IPS-18a (cell line): ENCODE measurements around the gene NUDT16L1.
A peak's percentile ranks its signal among the peaks of the same experiment; 100 is the strongest.

ENCODE experiments used
- H3K27ac ChIP-seq: one replicate; pipeline ENCODE4 v1.5.1; 2013; ENCODE audit warnings: low read length
- H3K27me3 ChIP-seq: one replicate; pipeline ENCODE4 v1.6.1; 2013; ENCODE audit warnings: mild to moderate bottlenecking, low read length; ENCODE audit not compliant: control insufficient read depth, insufficient read depth
- H3K36me3 ChIP-seq: one replicate; pipeline ENCODE4 v1.6.1; 2013; ENCODE audit warnings: low read depth, low read length; ENCODE audit not compliant: control insufficient read depth
- H3K4me1 ChIP-seq: one replicate; pipeline ENCODE4 v1.6.1; 2013; ENCODE audit warnings: low read depth, low read length; ENCODE audit not compliant: control insufficient read depth
- H3K4me3 ChIP-seq: one replicate; pipeline ENCODE4 v1.5.1; 2013; ENCODE audit warnings: low read length
- H3K9ac ChIP-seq: one replicate; pipeline ENCODE4 v1.6.1; 2013; ENCODE audit warnings: mild to moderate bottlenecking, low read length, moderate library complexity
- H3K9me3 ChIP-seq: one replicate; pipeline ENCODE4 v1.6.1; 2013; ENCODE audit warnings: low read depth, low read length; ENCODE audit not compliant: control insufficient read depth

NUDT16L1 gene

GRCh38 chr16:4693956-4694641, 737 bp downstream of the NUDT16L1 start:
- Histone ChIP-seq H3K27me3 (no peaks in the 10 kb centered on the region), H3K36me3 (peaks cover 38% of the 10 kb centered on the region), H3K9me3 (no peaks in the 10 kb centered on the region), H3K4me3 (peak overlapping the region; percentile 78), H3K9ac (peak overlapping the region; percentile 74), H3K4me1 (no peaks in the 10 kb centered on the region), H3K27ac (no peak overlapping the region)

- H3K4me3 ChIP-seq, result peak overlapping the region; percentile 78
- H3K27ac ChIP-seq, result no peak overlapping the region
- no peaks in the 10 kb centered on the region for H3K27me3 ChIP-seq
- no peaks in the 10 kb centered on the region for H3K4me1 ChIP-seq
- peak overlapping the region; percentile 74 for H3K9ac ChIP-seq
- H3K9me3 ChIP-seq, result no peaks in the 10 kb centered on the region
- H3K36me3 ChIP-seq, result peaks cover 45% of the 10 kb centered on the region
Measured at GRCh38 chr16:4694642-4695451, 1.5 kb downstream of the NUDT16L1 start.

GRCh38 chr16:4695473-4696171, 2.3 kb downstream of the NUDT16L1 start:
- no peak overlapping the region for H3K9ac ChIP-seq
- H3K36me3 ChIP-seq, result peaks cover 51% of the 10 kb centered on the region
- no peaks in the 10 kb centered on the region for H3K9me3 ChIP-seq
- no peak overlapping the region for H3K4me3 ChIP-seq
- no peaks in the 10 kb centered on the region for H3K27me3 ChIP-seq
- H3K4me1 ChIP-seq, result no peaks in the 10 kb centered on the region
- no peak overlapping the region for H3K27ac ChIP-seq

- no peak overlapping the region for H3K9ac ChIP-seq
- peaks cover 56% of the 10 kb centered on the region for H3K36me3 ChIP-seq
- H3K27me3 ChIP-seq, result no peaks in the 10 kb centered on the region
Measured at GRCh38 chr16:4696172-4696904, 3.0 kb downstream of the NUDT16L1 start.

GRCh38 chr16:4696905-4697847, 3.8 kb downstream of the NUDT16L1 start:
- no peak overlapping the region for H3K9ac ChIP-seq
- peaks cover 56% of the 10 kb centered on the region for H3K36me3 ChIP-seq

More at GRCh38 chr16:4696172-4696904, 3.0 kb downstream of the NUDT16L1 start:
- Histone ChIP-seq H3K4me3 (no peak overlapping the region), H3K9me3 (no peaks in the 10 kb centered on the region), H3K4me1 (no peaks in the 10 kb centered on the region), H3K27ac (no peak overlapping the region)

GRCh38 chr16:4697848-4698291, 4.5 kb downstream of the NUDT16L1 start:
- H3K9me3 ChIP-seq, result no peaks in the 10 kb centered on the region
- H3K27ac ChIP-seq, result no peak overlapping the region
- peaks cover 56% of the 10 kb centered on the region for H3K36me3 ChIP-seq
- no peaks in the 10 kb centered on the region for H3K4me1 ChIP-seq
- no peak overlapping the region for H3K4me3 ChIP-seq
- H3K27me3 ChIP-seq, result no peaks in the 10 kb centered on the region
- H3K9ac ChIP-seq, result no peak overlapping the region

More at GRCh38 chr16:4696905-4697847, 3.8 kb downstream of the NUDT16L1 start:
- H3K27ac ChIP-seq, result no peak overlapping the region
- no peaks in the 10 kb centered on the region for H3K27me3 ChIP-seq
- no peaks in the 10 kb centered on the region for H3K9me3 ChIP-seq
- no peaks in the 10 kb centered on the region for H3K4me1 ChIP-seq
- H3K4me3 ChIP-seq, result no peak overlapping the region

- peaks cover 56% of the 10 kb centered on the region for H3K36me3 ChIP-seq
- no peaks in the 10 kb centered on the region for H3K27me3 ChIP-seq
- no peak overlapping the region for H3K9ac ChIP-seq
- no peak overlapping the region for H3K27ac ChIP-seq
- H3K4me1 ChIP-seq, result no peaks in the 10 kb centered on the region
- H3K9me3 ChIP-seq, result no peaks in the 10 kb centered on the region
- no peak overlapping the region for H3K4me3 ChIP-seq
Measured at GRCh38 chr16:4698321-4699045, 5.1 kb downstream of the NUDT16L1 start.

- Histone ChIP-seq H3K9ac (no peak overlapping the region), H3K27me3 (no peaks in the 10 kb centered on the region), H3K9me3 (no peaks in the 10 kb centered on the region), H3K36me3 (peaks cover 61% of the 10 kb centered on the region), H3K4me3 (no peak overlapping the region), H3K4me1 (no peaks in the 10 kb centered on the region), H3K27ac (no peak overlapping the region)
Measured at GRCh38 chr16:4699046-4699556, 5.7 kb downstream of the NUDT16L1 start.

- no peak overlapping the region for H3K27ac ChIP-seq
- peaks cover 64% of the 10 kb centered on the region for H3K36me3 ChIP-seq
- no peak overlapping the region for H3K9ac ChIP-seq
- no peaks in the 10 kb centered on the region for H3K9me3 ChIP-seq
- no peaks in the 10 kb centered on the region for H3K4me1 ChIP-seq
- no peaks in the 10 kb centered on the region for H3K27me3 ChIP-seq
- H3K4me3 ChIP-seq, result no peak overlapping the region
Measured at GRCh38 chr16:4700380-4700996, 7.1 kb downstream of the NUDT16L1 start.
